Ascending aorta (tissue), 2 donors: ENCODE data around the gene PCDHGA1. TPM values are rescaled to one million over a fixed set of nuclear protein-coding genes. Genes with fewer than 3 reads are reported as not detected.

ENCODE experiments used
- DNase-seq, 2 donors: peaks; one replicate each; pipeline ENCODE4 v3.0.0-alpha.2; 2019; ENCODE audit warnings: low spot score in 2 of 2
- H3K27ac ChIP-seq, 2 donors: fragments of 200-600 bp; sonication (generic); one replicate each; pipeline ENCODE4 v1.5.1; 2016 to 2017; ENCODE audit warnings: mild to moderate bottlenecking in 1 of 2
- H3K27me3 ChIP-seq: fragments of 200-600 bp; sonication (generic); one replicate; pipeline ENCODE4 v1.5.1; 2017
- H3K36me3 ChIP-seq, 2 donors: fragments of 200-600 bp; sonication (generic); one replicate each; pipeline ENCODE4 v1.5.1; 2016
- H3K4me1 ChIP-seq, 2 donors: fragments of 200-600 bp; sonication (generic); one replicate each; pipeline ENCODE4 v1.5.1; 2016 to 2017; ENCODE audit warnings: mild to moderate bottlenecking in 1 of 2
- H3K4me3 ChIP-seq, 2 donors: fragments of 200-600 bp; sonication (generic); one replicate each; pipeline ENCODE4 v1.5.1; 2016 to 2017; ENCODE audit warnings: mild to moderate bottlenecking in 1 of 2
- H3K9me3 ChIP-seq, 2 donors: fragments of 200-600 bp; sonication (generic); one replicate each; pipeline ENCODE4 v1.5.1; 2016
- CTCF ChIP-seq, 3 experiments: fragments of 200-600 bp in 2 of 3; fragments of 450-650 bp in 1 of 3; sonication (generic) in 2 of 3; IDR thresholded peaks; one replicate each; pipeline ENCODE4 v1.5.1; 2016 to 2019; ENCODE audit warnings: antibody characterized with exemption in 3 of 3, mild to moderate bottlenecking in 1 of 3, moderate library complexity in 1 of 3
- intact Hi-C: fragments of 100-400 bp; cut with DNase I; formaldehyde crosslinking; loops from one replicate; pipeline ENCODE4 v1.15.1; 2023
- total RNA-seq: library from RNA; depleted of rRNA; stranded (reverse); fragments of >200 nt; gene quantifications from one replicate; pipeline ENCODE4 v1.1.0, GENCODE V29; 2016

The PCDHGA1 gene
- total RNA-seq, 1 donor from 2014 or later, result not detected

GRCh38 chr5:141362719-141363118 is 32.4 kb downstream of the PCDHGA1 start:
- H3K9me3 ChIP-seq, result peaks cover 97 to 98% of the 10 kb centered on the region in 2 donors
- H3K4me3 ChIP-seq, result no peak overlapping the region
- intact Hi-C loops, result no loop called here
- no peak overlapping the region for H3K27ac ChIP-seq
- no peaks in the 10 kb centered on the region for H3K27me3 ChIP-seq
- TF ChIP-seq CTCF (IDR thresholded peaks at IDR 0.05), result no peak
- no peaks in the 10 kb centered on the region for H3K4me1 ChIP-seq
- H3K36me3 ChIP-seq, result no peaks in the 10 kb centered on the region
- DNase-seq, result no peak

- no peak for TF ChIP-seq CTCF (IDR thresholded peaks at IDR 0.05)
- Histone ChIP-seq H3K27ac (no peak within 1 kb of the TSS), H3K9me3 (peaks cover 93 to 98% of the 10 kb centered on the region in 2 donors), H3K4me3 (peak within 1 kb of the TSS; percentile 31 to 35), H3K4me1 (no peaks in the 10 kb centered on the region), H3K27me3 (no peaks in the 10 kb centered on the region), H3K36me3 (no peaks in the 10 kb centered on the region)
- intact Hi-C loops, result no loop called here
- no peak for DNase-seq
These were observed 33.8 kb downstream of the PCDHGA1 start, which contains the start of gene PCDHGA5 for GRCh38 chr5:141363952-141364660. PCDHGA5 (plus strand) TSS chr5:141364162; CDS start chr5:141364331, 169 bp downstream.

- Histone ChIP-seq H3K4me1 (no peaks in the 10 kb centered on the region), H3K9me3 (peaks cover 93 to 98% of the 10 kb centered on the region in 2 donors), H3K4me3 (peak overlapping the region in 1 of 2 donors; percentile 13), H3K27ac (no peak overlapping the region), H3K36me3 (no peaks in the 10 kb centered on the region), H3K27me3 (no peaks in the 10 kb centered on the region)
- intact Hi-C loops, result no loop called here
- DNase-seq, result no peak
- TF ChIP-seq CTCF (IDR thresholded peaks at IDR 0.05), result no peak
These were observed 35.9 kb downstream of the PCDHGA1 start for GRCh38 chr5:141366016-141366896.

- intact Hi-C loops, result no loop called here
- H3K4me1 ChIP-seq, result no peaks in the 10 kb centered on the region
- no peak within 1 kb of the TSS for H3K27ac ChIP-seq
- H3K9me3 ChIP-seq, result peaks cover 94 to 100% of the 10 kb centered on the region in 2 donors
- peak within 1 kb of the TSS; percentile 14 to 24 for H3K4me3 ChIP-seq
- H3K36me3 ChIP-seq, result no peaks in the 10 kb centered on the region
- DNase-seq, result no peak
- H3K27me3 ChIP-seq, result no peaks in the 10 kb centered on the region
- no peak for TF ChIP-seq CTCF (IDR thresholded peaks at IDR 0.05)
These were observed 39.9 kb downstream of the PCDHGA1 start, which contains the start of gene PCDHGB3 for GRCh38 chr5:141369994-141370848. PCDHGB3 (plus strand) TSS chr5:141370242; CDS start chr5:141370395, 153 bp downstream.
